Measurements from ENCODE around the gene CYB5A.
"Not testable (repeated sequence)": the region's sequence is repeated elsewhere in the genome, so short reads cannot be mapped to it uniquely, and the experiment has no call there.

CYB5A gene

GRCh38 chr18:74294526-74294925 lies 2.8 kb upstream of the CYB5A start:
- DNase-seq (ENCODE audit: low spot score) = no peak

DNA sequence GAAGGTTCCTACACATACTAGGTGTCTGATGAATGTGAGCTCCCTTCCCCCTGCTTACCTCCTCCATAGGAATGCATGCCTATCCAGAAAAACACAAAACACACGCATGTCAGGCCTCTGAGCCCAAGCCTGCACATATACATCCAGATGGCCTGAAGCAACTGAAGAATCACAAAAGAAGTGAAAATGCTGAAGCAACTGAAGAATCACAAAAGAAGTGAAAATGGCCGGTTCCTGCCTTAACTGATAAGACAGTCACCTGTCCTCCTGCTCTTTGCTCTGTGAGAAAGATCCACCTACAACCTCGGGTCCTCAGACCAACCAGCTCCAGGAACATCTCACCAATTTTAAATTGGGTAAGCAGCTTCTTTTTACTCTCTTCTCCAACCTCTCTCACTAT lies 1.2 kb upstream of the CYB5A start:
- DNase-seq (ENCODE audit: low spot score) = not testable (repeated sequence)

DNA sequence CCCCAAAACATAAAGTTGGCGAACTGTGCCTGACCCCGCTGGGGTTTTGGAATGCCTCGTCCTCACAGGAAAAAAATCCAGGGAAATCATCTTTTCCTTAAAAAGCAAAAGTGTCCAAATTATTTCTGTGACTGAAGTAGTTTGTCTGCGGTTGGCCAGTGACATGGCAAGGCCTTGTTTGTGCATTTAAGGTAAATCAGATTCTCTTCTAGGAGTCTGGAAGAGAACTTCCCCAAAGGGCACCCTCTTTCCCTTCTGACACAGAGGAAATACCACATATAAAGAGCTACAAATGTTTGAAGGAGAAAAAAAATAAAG lies 737 bp upstream of the CYB5A start:
- no peak for DNase-seq (ENCODE audit: low spot score)

DNA sequence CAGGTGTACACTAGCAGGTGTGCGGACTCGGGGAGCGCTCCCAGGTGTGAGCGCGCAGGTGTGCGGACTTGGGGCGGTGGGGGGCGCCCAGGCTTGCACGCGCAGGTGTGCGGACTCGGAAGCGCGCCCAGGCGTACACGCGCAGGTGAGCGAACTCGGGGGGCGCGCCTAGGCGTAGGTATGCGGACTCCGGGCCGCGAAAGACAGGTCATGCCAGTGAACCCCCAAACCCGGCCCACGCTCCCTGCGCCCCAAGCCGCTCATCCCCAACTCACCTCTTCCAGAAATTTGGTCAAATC lies 342 bp downstream of the CYB5A start:
- no peak for DNase-seq (ENCODE audit: low spot score)

DNA sequence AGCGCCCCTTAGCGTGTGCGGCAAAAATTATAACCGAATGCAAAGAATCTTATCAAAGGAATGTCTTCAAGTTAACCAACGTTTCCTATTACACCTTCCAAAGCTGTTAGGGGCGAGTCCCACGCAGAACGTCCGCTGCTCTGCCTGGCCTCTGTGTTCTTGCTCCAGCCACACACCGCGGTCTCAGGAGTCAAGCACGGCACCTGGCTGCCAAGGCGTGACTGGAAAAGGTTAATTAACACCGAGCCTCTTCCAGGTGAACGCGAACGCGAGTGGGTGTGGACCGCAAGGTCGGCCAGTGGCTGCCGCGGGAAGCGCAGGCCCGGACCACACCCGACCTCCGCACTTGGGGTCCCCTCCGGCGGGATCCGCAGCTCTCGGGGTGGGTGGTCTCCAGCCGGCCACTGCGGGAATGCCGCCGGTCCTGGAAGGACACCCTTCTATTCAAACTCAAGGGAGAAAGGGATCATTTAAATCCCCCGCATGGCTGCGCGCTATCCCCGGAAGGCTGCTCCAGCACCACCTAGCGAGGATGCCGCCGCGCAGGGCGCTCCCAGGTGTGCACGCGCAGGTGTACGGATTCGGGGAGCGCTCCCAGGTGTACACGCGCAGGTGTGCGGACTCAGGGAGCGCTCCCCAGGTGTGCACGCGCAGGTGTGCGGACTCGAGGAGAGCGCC lies 830 bp downstream of the CYB5A start:
- DNase-seq (ENCODE audit: low spot score) = peak; percentile 10

- DNase-seq (ENCODE audit: low spot score) = no peak
Measured at GRCh38 chr18:74290021-74290420, 1.7 kb downstream of the CYB5A start.

GRCh38 chr18:74289137-74289536 lies 2.6 kb downstream of the CYB5A start:
- no peak for DNase-seq (ENCODE audit: low spot score)

DNA sequence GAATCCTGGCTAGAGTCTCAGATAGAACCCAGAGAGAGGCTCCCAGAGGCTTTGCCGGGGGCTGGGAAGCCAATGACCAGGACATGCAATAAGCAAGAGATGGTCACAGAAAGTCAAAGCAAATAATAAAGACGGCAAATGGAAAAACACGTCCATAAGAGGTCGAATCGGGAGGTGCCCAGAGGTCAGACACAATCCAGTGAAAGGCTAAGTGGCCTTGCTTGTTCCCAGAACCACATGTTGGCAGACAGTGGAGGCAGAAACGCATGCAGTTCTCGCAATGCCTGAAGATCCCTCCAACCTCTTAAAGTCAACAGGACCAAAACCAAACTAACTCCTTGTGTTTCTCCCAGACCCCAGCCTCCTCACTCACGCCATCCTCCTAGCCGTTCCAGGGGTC lies 3.0 kb downstream of the CYB5A start:
- no peak for DNase-seq (ENCODE audit: low spot score)

DNA sequence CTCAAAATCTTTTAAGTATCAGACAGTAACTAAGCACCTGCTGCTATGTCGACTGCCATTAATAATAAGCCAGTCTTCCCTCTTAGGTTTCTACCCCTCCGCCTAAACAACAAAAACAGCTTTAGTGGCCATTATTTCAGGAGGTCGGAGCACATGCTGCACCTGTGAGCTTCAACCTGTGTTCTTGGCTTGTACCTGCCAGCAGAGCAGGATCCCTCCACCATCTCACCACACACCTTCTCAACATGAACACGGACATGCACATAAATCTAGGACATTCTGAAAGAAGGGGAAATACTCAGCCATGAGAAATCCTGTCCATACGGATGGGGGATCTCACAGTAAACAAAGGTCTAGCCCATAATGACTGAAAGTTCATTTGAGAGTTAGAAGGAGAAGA lies 3.7 kb downstream of the CYB5A start:
- no peak for DNase-seq (ENCODE audit: low spot score)

DNA sequence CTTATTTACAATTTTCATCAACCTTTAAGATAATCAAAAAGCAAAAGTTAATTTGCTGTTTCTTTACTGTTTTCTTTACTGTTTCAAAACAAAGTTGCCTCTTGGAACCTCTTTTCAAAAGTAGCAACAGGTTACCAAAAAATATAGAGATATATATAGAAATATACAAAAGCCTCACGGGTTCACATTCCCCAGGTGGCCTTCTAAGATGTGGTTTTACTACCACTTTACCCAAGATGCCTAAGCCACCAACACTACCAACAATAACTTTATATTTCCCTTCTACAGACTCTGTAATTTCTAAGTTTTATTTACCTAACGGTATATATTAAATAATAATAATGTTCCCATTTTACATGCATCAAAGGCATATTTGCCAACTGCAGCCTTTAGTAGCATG lies 4.9 kb downstream of the CYB5A start:
- no peak for DNase-seq (ENCODE audit: low spot score)

DNA sequence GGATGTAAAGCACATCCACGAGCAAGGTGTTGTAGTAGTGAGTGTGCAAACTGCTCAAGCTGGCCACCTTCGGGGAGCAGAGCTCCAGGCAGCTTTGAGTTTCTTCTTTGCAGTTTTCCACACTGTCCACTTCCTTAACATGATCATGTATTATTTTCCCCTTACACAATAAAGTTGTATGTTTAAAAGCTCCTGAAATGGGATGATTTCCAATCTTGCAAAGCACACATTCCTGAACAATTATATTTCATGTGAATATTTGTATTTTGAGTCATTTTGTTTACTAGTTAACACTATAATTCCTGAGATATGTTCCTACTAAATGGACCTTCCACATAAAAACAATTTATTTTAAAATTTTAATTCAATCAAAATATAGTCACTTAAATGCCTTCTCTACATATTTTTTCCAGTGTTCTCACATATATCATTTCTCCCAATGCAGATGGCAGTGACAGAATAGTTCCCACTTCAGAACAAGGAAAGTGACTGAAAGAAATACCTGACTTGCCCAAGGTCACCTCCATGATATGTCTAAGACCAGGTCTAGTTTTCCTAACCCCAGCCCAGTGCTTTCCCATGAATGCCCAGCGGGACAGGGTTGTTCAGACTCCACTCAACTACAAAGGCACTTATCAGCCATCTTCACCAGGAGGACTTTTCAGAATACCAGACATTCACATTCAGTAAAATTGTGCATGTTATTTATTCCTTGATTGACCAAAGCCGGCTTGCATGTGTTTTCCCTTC lies 5.5 kb downstream of the CYB5A start:
- no peak for DNase-seq (ENCODE audit: low spot score)

GRCh38 chr18:74285583-74285982 lies 6.2 kb downstream of the CYB5A start:
- not testable (repeated sequence) for DNase-seq (ENCODE audit: low spot score)

DNA sequence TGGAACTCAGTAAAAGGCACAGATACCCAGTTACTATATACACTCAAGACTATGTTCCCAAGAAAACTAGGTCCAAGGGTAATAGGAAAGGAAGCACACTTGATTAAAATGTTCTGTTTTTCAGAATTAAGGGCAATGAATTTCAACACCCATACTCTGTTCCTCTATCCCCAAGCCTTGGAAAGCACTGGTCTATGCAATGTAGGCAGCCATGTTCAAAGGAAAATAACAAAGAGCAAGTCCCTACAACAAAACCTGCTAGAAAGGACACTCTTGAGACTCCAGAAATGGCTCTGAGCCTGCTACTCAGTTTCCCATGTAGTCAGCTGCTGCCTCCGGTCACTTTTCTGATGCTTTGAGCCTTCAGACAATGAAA lies 6.8 kb downstream of the CYB5A start:
- DNase-seq (ENCODE audit: low spot score) = no peak

DNA sequence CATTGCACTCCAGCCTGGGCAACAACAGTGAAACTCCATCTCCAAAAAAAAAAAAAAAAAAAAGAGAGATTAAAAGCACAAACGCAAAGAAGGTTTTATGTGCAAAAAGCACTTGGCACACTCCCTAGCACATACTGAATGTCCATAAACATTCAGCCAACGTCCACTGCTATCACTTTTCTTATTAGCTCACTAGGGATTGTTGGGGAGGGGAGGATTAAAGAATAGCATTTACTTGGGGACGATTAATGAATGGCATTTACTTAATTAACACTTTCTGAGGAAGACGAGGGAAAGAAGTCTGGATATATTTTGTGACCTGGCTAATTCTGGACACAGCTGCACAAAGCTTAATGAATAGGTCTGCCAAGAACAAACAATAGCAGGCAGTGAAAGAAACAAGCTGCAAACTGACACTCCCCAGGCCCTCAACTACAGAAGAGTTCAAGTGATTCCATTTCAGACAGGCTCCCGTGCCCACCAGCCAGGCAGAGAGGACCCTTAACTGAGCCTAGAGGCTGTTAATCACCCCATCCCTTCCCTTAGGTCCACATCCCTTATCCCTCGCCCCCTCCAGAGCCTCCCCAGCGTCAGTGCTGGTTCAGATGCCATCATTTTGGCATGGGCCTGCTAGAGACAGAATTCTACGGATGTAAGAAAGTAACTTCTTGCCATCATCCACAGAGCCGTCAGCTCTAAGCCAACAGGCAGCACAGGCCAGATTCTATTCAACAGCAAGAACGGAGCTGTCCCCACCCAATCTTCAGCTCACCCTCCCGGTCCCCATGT lies 7.4 kb downstream of the CYB5A start:
- DNase-seq (ENCODE audit: low spot score) = no peak

DNA sequence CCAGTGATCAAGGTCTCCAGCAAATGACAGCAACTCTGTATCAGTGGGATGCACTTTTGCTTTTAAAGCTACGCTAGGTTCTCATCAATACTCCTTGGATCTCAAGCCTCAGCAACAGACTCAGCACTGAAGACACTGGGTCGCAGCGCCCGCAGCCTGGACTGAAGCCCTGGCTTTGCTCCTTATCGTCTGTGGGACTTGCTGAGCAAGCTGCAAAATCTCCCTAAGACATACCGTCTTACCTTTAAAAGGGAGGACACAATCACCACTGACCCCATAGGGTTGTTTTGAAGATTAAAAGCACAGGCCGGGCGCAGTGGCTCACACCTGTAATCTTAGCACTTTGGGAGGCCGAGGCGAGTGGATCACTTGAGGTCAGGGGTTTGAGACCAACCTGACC lies 8.1 kb downstream of the CYB5A start:
- DNase-seq (ENCODE audit: low spot score) = no peak

- peak; percentile 9 for DNase-seq (ENCODE audit: low spot score)
Measured at GRCh38 chr18:74282755-74283554, 8.8 kb downstream of the CYB5A start.

- DNase-seq (ENCODE audit: low spot score) = no peak
Measured at GRCh38 chr18:74281980-74282754, 9.6 kb downstream of the CYB5A start.

- no peak for DNase-seq (ENCODE audit: low spot score)
Measured at GRCh38 chr18:74281011-74281979, 10.5 kb downstream of the CYB5A start.

DNA sequence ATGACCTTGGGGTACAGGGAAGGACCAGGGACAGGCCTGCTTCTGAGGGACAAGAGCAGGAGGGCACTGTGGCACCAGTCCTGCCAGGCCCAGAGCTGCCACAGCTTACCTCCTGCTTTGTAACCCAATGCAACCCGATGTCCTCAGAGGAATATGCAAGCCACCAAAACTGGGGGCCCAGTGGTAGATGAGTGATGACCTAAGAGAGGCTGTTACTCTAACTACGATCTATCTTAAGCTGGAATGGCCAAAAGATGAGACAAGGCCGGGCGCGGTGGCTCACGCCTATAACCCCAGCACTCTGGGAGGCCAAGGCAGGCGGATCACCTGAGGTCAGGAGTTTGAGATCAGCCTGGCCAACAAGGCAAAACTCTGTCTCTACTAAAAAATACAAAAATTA lies 12.8 kb downstream of the CYB5A start:
- DNase-seq (ENCODE audit: low spot score) = no peak

DNA sequence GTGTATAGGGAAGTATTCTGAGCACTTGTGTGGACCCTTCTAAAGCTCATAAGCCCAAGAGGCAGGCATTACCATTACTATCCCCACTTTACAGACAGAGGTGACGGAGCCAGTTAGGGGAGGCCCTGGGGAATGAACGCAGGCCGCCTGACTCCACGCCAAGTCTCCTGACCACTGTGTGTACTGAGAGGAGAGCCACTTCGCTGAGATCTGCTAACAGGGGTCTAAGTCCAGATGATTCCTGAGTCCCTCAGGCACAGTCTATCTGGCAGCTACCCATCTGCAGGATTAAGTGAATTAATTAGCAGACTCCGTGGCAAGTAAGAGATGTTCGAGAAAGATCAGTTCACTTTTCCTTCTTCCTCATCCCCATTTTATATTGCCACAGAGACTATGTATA lies 13.7 kb downstream of the CYB5A start:
- no peak for DNase-seq (ENCODE audit: low spot score)

GRCh38 chr18:74277296-74277695 lies 14.5 kb downstream of the CYB5A start:
- DNase-seq (ENCODE audit: low spot score) = no peak
